HUES6 (cell line): ENCODE measurements around the gene PTPRZ1.

Experiments used
- H3K27ac ChIP-seq: 2 replicates; pipeline ENCODE4 v1.7.0; 2013; ENCODE audit warnings: low read depth, mild to moderate bottlenecking, low read length, inconsistent platforms
- H3K27me3 ChIP-seq: 2 replicates; pipeline ENCODE4 v1.6.1; 2013; ENCODE audit warnings: low read length; ENCODE audit not compliant: control insufficient read depth, insufficient read depth
- H3K36me3 ChIP-seq: 2 replicates; pipeline ENCODE4 v1.6.1; 2013; ENCODE audit warnings: low read length; ENCODE audit not compliant: control insufficient read depth, insufficient read depth
- H3K4me1 ChIP-seq: 2 replicates; pipeline ENCODE4 v1.6.1; 2013; ENCODE audit warnings: low read length; ENCODE audit not compliant: control insufficient read depth, insufficient read depth
- H3K4me3 ChIP-seq: 2 replicates; pipeline ENCODE4 v1.5.1; 2013; ENCODE audit warnings: low read depth, low read length
- H3K9ac ChIP-seq: one replicate; pipeline ENCODE4 v1.6.1; 2013; ENCODE audit warnings: mild to moderate bottlenecking, low read length
- H3K9me3 ChIP-seq: 2 replicates; pipeline ENCODE4 v1.6.1; 2013; ENCODE audit warnings: low read depth, low read length; ENCODE audit not compliant: control insufficient read depth, insufficient read depth

PTPRZ1 gene

GRCh38 chr7:122054393-122054792 lies 181.4 kb downstream of the PTPRZ1 start:
- Histone ChIP-seq H3K4me3 (no peak overlapping the region), H3K9me3 (no peaks in the 10 kb centered on the region), H3K36me3 (peaks cover 81% of the 10 kb centered on the region)

GRCh38 chr7:122055073-122055472 lies 182.1 kb downstream of the PTPRZ1 start:
- H3K4me3 ChIP-seq, result no peak overlapping the region
- no peaks in the 10 kb centered on the region for H3K4me1 ChIP-seq
- no peaks in the 10 kb centered on the region for H3K27me3 ChIP-seq
- peaks cover 79% of the 10 kb centered on the region for H3K36me3 ChIP-seq
- no peak overlapping the region for H3K9ac ChIP-seq
- no peaks in the 10 kb centered on the region for H3K9me3 ChIP-seq
- no peak overlapping the region for H3K27ac ChIP-seq

More at GRCh38 chr7:122054393-122054792, 181.4 kb downstream of the PTPRZ1 start:
- Histone ChIP-seq H3K9ac (no peak overlapping the region), H3K4me1 (no peaks in the 10 kb centered on the region), H3K27me3 (no peaks in the 10 kb centered on the region), H3K27ac (no peak overlapping the region)

- no peaks in the 10 kb centered on the region for H3K27me3 ChIP-seq
- H3K4me1 ChIP-seq, result no peaks in the 10 kb centered on the region
- no peak overlapping the region for H3K4me3 ChIP-seq
- H3K36me3 ChIP-seq, result peaks cover 78% of the 10 kb centered on the region
- no peak overlapping the region for H3K9ac ChIP-seq
- H3K9me3 ChIP-seq, result no peaks in the 10 kb centered on the region
- H3K27ac ChIP-seq, result no peak overlapping the region
Observed at GRCh38 chr7:122056977-122057376, 184.0 kb downstream of the PTPRZ1 start.

- Histone ChIP-seq H3K9ac (no peak overlapping the region), H3K27ac (no peak overlapping the region), H3K9me3 (no peaks in the 10 kb centered on the region), H3K4me3 (no peak overlapping the region), H3K4me1 (no peaks in the 10 kb centered on the region), H3K27me3 (no peaks in the 10 kb centered on the region), H3K36me3 (peaks cover 60% of the 10 kb centered on the region)
Observed at GRCh38 chr7:122059542-122059941, 186.6 kb downstream of the PTPRZ1 start.

GRCh38 chr7:122063146-122063545 lies 190.2 kb downstream of the PTPRZ1 start:
- Histone ChIP-seq H3K4me1 (no peaks in the 10 kb centered on the region), H3K27ac (no peak overlapping the region), H3K4me3 (no peak overlapping the region), H3K36me3 (peaks cover 36% of the 10 kb centered on the region), H3K9me3 (no peaks in the 10 kb centered on the region), H3K27me3 (no peaks in the 10 kb centered on the region), H3K9ac (no peak overlapping the region)

DNA sequence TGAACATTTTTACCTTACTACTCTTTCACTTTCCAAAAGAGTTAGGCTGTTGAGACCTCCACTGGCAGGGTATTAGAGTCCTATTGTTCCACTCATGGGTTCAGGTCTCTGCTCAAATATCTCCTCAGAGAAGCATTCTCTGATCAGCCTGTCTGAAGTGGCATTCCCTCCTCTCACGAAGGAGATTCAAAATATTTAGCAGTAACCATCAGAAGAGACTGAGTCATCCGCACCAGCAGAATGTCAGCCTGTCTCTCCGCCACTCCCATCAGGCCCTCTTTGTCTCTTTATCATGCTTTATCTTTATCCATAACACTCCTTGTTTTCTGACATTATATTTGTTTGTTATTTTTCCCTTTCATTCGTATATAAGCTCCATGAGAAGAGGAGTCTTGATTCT lies 192.0 kb downstream of the PTPRZ1 start:
- Histone ChIP-seq H3K27ac (no peak overlapping the region), H3K4me1 (no peaks in the 10 kb centered on the region), H3K9ac (no peak overlapping the region), H3K36me3 (peaks cover 23% of the 10 kb centered on the region), H3K27me3 (no peaks in the 10 kb centered on the region), H3K9me3 (no peaks in the 10 kb centered on the region), H3K4me3 (no peak overlapping the region)

DNA sequence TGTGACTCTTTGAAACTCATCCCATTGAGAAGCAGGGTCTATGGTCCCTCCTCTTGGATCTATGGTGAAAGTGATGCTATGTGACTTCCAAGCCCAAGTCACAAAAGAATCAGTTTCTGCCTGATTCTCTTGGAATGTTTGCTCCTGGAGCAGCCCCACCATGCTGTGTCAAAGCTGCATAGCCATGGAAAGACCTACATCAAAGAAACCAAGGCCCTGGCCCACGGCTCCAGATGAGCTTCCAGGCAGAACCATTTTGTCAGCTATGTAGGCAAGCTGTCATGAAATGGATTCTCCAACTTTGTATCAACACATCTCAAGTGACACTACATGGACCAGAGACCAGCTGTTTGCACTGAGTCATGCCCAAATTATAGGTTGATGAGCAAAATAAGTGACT lies 194.1 kb downstream of the PTPRZ1 start:
- H3K9ac ChIP-seq, result no peak overlapping the region
- H3K4me1 ChIP-seq, result no peaks in the 10 kb centered on the region
- no peaks in the 10 kb centered on the region for H3K27me3 ChIP-seq
- no peaks in the 10 kb centered on the region for H3K9me3 ChIP-seq
- H3K4me3 ChIP-seq, result no peak overlapping the region
- no peak overlapping the region for H3K27ac ChIP-seq
- peaks cover 7% of the 10 kb centered on the region; the same call in 1 of the 2 replicates for H3K36me3 ChIP-seq

- no peaks in the 10 kb centered on the region for H3K27me3 ChIP-seq
- no peaks in the 10 kb centered on the region for H3K9me3 ChIP-seq
- no peak overlapping the region for H3K27ac ChIP-seq
- no peak overlapping the region for H3K9ac ChIP-seq
- no peak overlapping the region for H3K4me3 ChIP-seq
- no peaks in the 10 kb centered on the region for H3K4me1 ChIP-seq
- peaks cover 5% of the 10 kb centered on the region; the same call in 1 of the 2 replicates for H3K36me3 ChIP-seq
Observed at GRCh38 chr7:122068046-122068445, 195.1 kb downstream of the PTPRZ1 start.

DNA sequence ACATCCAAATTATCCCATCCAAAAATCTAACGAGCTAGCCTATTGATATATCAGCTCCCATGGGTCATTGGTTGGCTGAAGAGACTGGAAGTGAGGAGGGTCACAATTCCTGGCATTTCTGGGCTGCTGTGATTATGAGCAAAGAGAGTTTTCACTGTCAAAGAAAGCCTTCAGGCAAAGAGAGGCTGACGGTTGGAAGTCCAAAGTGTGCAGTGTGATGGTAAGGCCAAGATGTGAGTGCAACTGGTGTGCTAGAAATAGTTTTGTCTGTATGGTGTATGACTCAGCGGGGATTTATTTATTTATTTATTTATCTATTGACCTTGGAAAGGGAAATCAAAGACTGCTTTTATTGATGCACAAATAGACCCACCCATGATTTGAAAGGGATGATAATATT lies 196.0 kb downstream of the PTPRZ1 start:
- no peak overlapping the region for H3K4me3 ChIP-seq
- H3K4me1 ChIP-seq, result no peaks in the 10 kb centered on the region
- H3K36me3 ChIP-seq, result 0 out of 2 replicates have a peak, but pooled peaks cover 6% of the 10 kb centered on the region
- no peak overlapping the region for H3K9ac ChIP-seq
- no peak overlapping the region for H3K27ac ChIP-seq
- no peaks in the 10 kb centered on the region for H3K9me3 ChIP-seq
- H3K27me3 ChIP-seq, result no peaks in the 10 kb centered on the region

DNA sequence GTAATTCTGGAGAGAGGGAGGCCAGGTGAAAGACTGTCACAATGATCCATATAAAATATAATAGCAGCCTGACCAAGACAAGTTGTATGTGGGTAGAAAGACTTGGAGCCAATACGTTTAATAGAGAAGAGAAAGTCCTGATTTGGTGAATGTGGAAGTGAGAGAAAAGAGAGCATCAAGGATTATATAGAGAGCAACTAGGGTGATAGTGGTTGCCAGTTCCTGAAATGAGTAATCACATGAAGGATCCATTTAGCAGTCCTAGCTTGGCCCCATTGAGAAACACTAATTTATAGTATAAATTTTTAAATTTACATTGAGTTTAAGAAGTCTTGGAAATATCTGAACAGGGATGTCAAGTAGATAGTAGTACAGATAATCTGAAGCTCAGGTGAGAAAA lies 197.1 kb downstream of the PTPRZ1 start:
- H3K4me3 ChIP-seq, result no peak overlapping the region
- H3K9ac ChIP-seq, result no peak overlapping the region
- H3K27ac ChIP-seq, result no peak overlapping the region
- peaks cover 14% of the 10 kb centered on the region for H3K36me3 ChIP-seq
- no peaks in the 10 kb centered on the region for H3K27me3 ChIP-seq
- H3K4me1 ChIP-seq, result no peaks in the 10 kb centered on the region
- no peaks in the 10 kb centered on the region for H3K9me3 ChIP-seq

DNA sequence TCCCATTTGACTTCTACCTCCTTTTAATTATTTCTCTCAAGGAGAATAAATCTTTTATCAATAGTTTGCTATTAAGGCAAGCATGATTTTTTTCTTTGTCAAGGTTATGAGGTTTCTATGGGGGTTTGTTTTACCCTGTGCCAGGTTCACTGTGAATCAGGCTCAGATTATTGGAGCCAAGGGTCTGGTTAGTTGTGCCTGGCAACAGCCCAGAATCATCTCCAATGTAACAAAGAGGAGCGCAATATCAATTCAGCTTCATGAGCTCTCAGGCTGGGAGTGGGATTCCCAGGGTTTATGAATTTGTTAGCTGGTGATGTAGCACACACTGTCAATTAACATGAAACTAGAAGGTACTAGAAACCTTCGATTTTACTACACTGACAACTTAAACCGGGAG lies 197.9 kb downstream of the PTPRZ1 start:
- H3K9me3 ChIP-seq, result no peaks in the 10 kb centered on the region

DNA sequence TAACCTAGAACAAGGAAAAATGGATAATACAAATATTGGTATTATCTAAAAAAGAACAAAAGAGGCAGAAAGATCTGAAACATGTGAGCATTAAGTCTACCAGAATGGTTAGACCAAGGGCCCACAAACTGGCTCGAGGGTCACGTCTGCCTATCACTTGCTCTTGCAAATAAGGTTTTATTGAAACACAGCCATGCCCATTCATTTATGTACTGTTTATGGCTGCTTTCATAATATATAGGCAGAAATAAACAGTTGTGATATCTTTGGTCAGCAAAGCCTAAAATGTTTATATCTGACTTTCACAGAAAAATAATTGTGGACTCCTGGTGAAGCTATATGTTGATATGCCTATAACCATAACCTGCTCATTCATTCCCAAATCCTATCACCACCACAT lies 199.3 kb downstream of the PTPRZ1 start:
- Histone ChIP-seq H3K4me1 (peaks cover 4% of the 10 kb centered on the region; the same call in 1 of the 2 replicates), H3K36me3 (peaks cover 35% of the 10 kb centered on the region), H3K27me3 (no peaks in the 10 kb centered on the region), H3K9ac (no peak overlapping the region), H3K27ac (no peak overlapping the region), H3K4me3 (no peak overlapping the region), H3K9me3 (no peaks in the 10 kb centered on the region)

More for the DNA sequence above, 197.9 kb downstream of the PTPRZ1 start:
- no peaks in the 10 kb centered on the region for H3K27me3 ChIP-seq
- H3K36me3 ChIP-seq, result peaks cover 21% of the 10 kb centered on the region
- no peak overlapping the region for H3K4me3 ChIP-seq
- H3K27ac ChIP-seq, result no peak overlapping the region
- H3K9ac ChIP-seq, result no peak overlapping the region
- no peaks in the 10 kb centered on the region for H3K4me1 ChIP-seq
